Esophagus (tissue), 2 donors: ENCODE measurements around the gene CTTN. TPM values are rescaled to one million over a fixed set of nuclear protein-coding genes. Genes with fewer than 3 reads are reported as not detected.
"Not testable (repeated sequence)": the region's sequence is repeated elsewhere in the genome, so short reads cannot be mapped to it uniquely, and the experiment has no call there.

Experiments used
- H3K27ac ChIP-seq, 2 donors: one replicate each; pipeline ENCODE4 v1.5.1; 2013; ENCODE audit warnings: low read depth in 2 of 2, mild to moderate bottlenecking in 2 of 2, inconsistent platforms in 1 of 2, low read length in 1 of 2, moderate library complexity in 1 of 2
- H3K27me3 ChIP-seq, 2 donors: one replicate each; pipeline ENCODE4 v1.6.1; 2013; ENCODE audit warnings: low read length in 2 of 2, control low read depth in 1 of 2, mild to moderate bottlenecking in 1 of 2; ENCODE audit not compliant: insufficient read depth in 2 of 2, control insufficient read depth in 1 of 2
- H3K36me3 ChIP-seq, 2 donors: one replicate each; pipeline ENCODE4 v1.6.1; 2013; ENCODE audit warnings: low read length in 1 of 2; ENCODE audit not compliant: control insufficient read depth in 2 of 2, insufficient read depth in 2 of 2
- H3K4me1 ChIP-seq, 2 donors: one replicate each; pipeline ENCODE4 v1.6.1; 2013; ENCODE audit warnings: low read length in 1 of 2; ENCODE audit not compliant: control insufficient read depth in 2 of 2, insufficient read depth in 2 of 2
- H3K4me3 ChIP-seq, 2 donors: one replicate each; pipeline ENCODE4 v1.5.1; 2013; ENCODE audit warnings: low read length in 2 of 2, mild to moderate bottlenecking in 2 of 2, low read depth in 1 of 2, moderate library complexity in 1 of 2
- H3K9me3 ChIP-seq, 2 donors: one replicate each; pipeline ENCODE4 v1.6.1; 2013; ENCODE audit warnings: mild to moderate bottlenecking in 2 of 2, low read depth in 1 of 2, low read length in 1 of 2, moderate library complexity in 1 of 2; ENCODE audit not compliant: control insufficient read depth in 2 of 2, insufficient read depth in 1 of 2
- WGBS, 2 donors: extraction: QIAGEN DNeasy Blood & Tissue Kit; methylation state at CpG; one replicate each; pipeline ENCODE4 v1.1.7; 2013; 5-methylcytosine and 5-hydroxymethylcytosine counted together
- polyA plus RNA-seq, 2 donors: library from polyadenylated mRNA; stranded (reverse); fragments of 200-250 nt; gene quantifications; one replicate each; pipeline ENCODE4 v1.2.3, GENCODE V29; 2013
- donor health status: healthy with polysubstance abuse.
- donor health status: Bipolar disorder and iron deficiency.

CTTN gene
- polyA plus RNA-seq, 2 donors = 111 to 121 TPM

GRCh38 chr11:70436501-70436860 lies 38.2 kb downstream of the CTTN start:
- H3K9me3 ChIP-seq = no peaks in the 10 kb centered on the region
- peaks cover 0 to 3% of the 10 kb centered on the region in 2 donors for H3K4me1 ChIP-seq
- peaks cover 7 to 57% of the 10 kb centered on the region in 2 donors for H3K36me3 ChIP-seq
- no peaks in the 10 kb centered on the region for H3K27me3 ChIP-seq
- H3K27ac ChIP-seq = no peak overlapping the region
- H3K4me3 ChIP-seq = no peak overlapping the region
- 89 to 92% methylated on average over 15 of the region's 15 CpGs for WGBS, 2 donors

- Histone ChIP-seq H3K36me3 (peaks cover 3 to 50% of the 10 kb centered on the region in 2 donors), H3K4me3 (no peak overlapping the region), H3K27ac (no peak overlapping the region), H3K9me3 (no peaks in the 10 kb centered on the region), H3K4me1 (peaks cover 0 to 3% of the 10 kb centered on the region in 2 donors), H3K27me3 (no peaks in the 10 kb centered on the region)
- 88 to 89% methylated on average over 18 of the region's 18 CpGs for WGBS, 2 donors
Observed at GRCh38 chr11:70437111-70437784, 38.9 kb downstream of the CTTN start.

GRCh38 chr11:70440206-70440605 lies 41.9 kb downstream of the CTTN start:
- H3K4me3 ChIP-seq = no peak overlapping the region
- H3K27me3 ChIP-seq = no peaks in the 10 kb centered on the region
- peaks cover 0 to 26% of the 10 kb centered on the region in 2 donors for H3K36me3 ChIP-seq
- no peaks in the 10 kb centered on the region for H3K9me3 ChIP-seq
- H3K27ac ChIP-seq = no peak overlapping the region
- peaks cover 0 to 3% of the 10 kb centered on the region in 2 donors for H3K4me1 ChIP-seq
- WGBS, 2 donors = 89 to 90% methylated on average over 6 of the region's 6 CpGs

GRCh38 chr11:70443773-70444030 lies 45.4 kb downstream of the CTTN start:
- Histone ChIP-seq H3K27me3 (no peaks in the 10 kb centered on the region), H3K27ac (no peak overlapping the region), H3K4me3 (no peak overlapping the region), H3K4me1 (no peaks in the 10 kb centered on the region), H3K36me3 (no peaks in the 10 kb centered on the region), H3K9me3 (peaks cover 0 to 2% of the 10 kb centered on the region in 2 donors)
- WGBS, 2 donors = 55 to 70% methylated on average over 11 of the region's 11 CpGs

- Histone ChIP-seq H3K27me3 (no peaks in the 10 kb centered on the region), H3K36me3 (no peaks in the 10 kb centered on the region), H3K4me3 (no peak overlapping the region), H3K9me3 (peaks cover 3 to 10% of the 10 kb centered on the region in 2 donors), H3K4me1 (no peaks in the 10 kb centered on the region), H3K27ac (no peak overlapping the region)
- 87 to 89% methylated on average over 11 of the region's 11 CpGs for WGBS, 2 donors
Observed at GRCh38 chr11:70445091-70445490, 46.8 kb downstream of the CTTN start.

GRCh38 chr11:70445605-70446004 lies 47.3 kb downstream of the CTTN start:
- Histone ChIP-seq H3K4me1 (no peaks in the 10 kb centered on the region), H3K36me3 (no peaks in the 10 kb centered on the region), H3K9me3 (peaks cover 3 to 12% of the 10 kb centered on the region in 2 donors), H3K27ac (no peak overlapping the region), H3K27me3 (no peaks in the 10 kb centered on the region), H3K4me3 (no peak overlapping the region)
- 82 to 86% methylated on average over 7 of the region's 7 CpGs for WGBS, 2 donors

GRCh38 chr11:70448983-70449567 lies 50.7 kb downstream of the CTTN start:
- no peaks in the 10 kb centered on the region for H3K36me3 ChIP-seq
- no peaks in the 10 kb centered on the region for H3K27me3 ChIP-seq
- no peaks in the 10 kb centered on the region for H3K4me1 ChIP-seq
- H3K4me3 ChIP-seq = no peak overlapping the region
- H3K9me3 ChIP-seq = peaks cover 3 to 16% of the 10 kb centered on the region in 2 donors
- WGBS, 2 donors = 47 to 48% methylated on average over 2 of the region's 2 CpGs
- H3K27ac ChIP-seq = no peak overlapping the region

GRCh38 chr11:70454197-70454767 lies 56.0 kb downstream of the CTTN start:
- Histone ChIP-seq H3K27me3 (no peaks in the 10 kb centered on the region), H3K36me3 (no peaks in the 10 kb centered on the region), H3K4me1 (no peaks in the 10 kb centered on the region), H3K4me3 (no peak overlapping the region), H3K9me3 (peaks cover 0 to 9% of the 10 kb centered on the region in 2 donors), H3K27ac (no peak overlapping the region)
- 84 to 85% methylated on average over 9 of the region's 9 CpGs for WGBS, 2 donors

GRCh38 chr11:70454811-70455210 lies 56.5 kb downstream of the CTTN start:
- not testable (repeated sequence) for H3K4me3 ChIP-seq, H3K9me3 ChIP-seq, H3K4me1 ChIP-seq, H3K27ac ChIP-seq, H3K27me3 ChIP-seq, H3K36me3 ChIP-seq
- 85% methylated on average over 9 of the region's 9 CpGs for WGBS, 2 donors

- Histone ChIP-seq H3K4me3 (no peak overlapping the region), H3K27me3 (no peaks in the 10 kb centered on the region), H3K36me3 (no peaks in the 10 kb centered on the region), H3K4me1 (no peaks in the 10 kb centered on the region), H3K27ac (no peak overlapping the region), H3K9me3 (peaks cover 0 to 5% of the 10 kb centered on the region in 2 donors)
- 50 to 53% methylated on average over 1 of the region's 1 CpG for WGBS, 2 donors
Observed at GRCh38 chr11:70455354-70455753, 57.0 kb downstream of the CTTN start.
